WTC11 (cell line): ENCODE results near the gene RASAL2. TPM values are rescaled to one million over a fixed set of nuclear protein-coding genes. Genes with fewer than 3 reads are reported as not detected.

ENCODE experiments used
- ATAC-seq: fragments of 200-7000 bp; cut with Tn5 transposase; 2 replicates; pipeline ENCODE4 v1.10.0; 2021; ENCODE audit warnings: mild to moderate bottlenecking, moderate library complexity
- CTCF ChIA-PET: fragments of 300-600 bp; sonication (Branson Sonifier 250); formaldehyde crosslinking; loops from one replicate; lab custom pipeline; 2021; ENCODE audit warnings: antibody characterized with exemption; lab: Charles Lee
- POLR2A ChIA-PET: fragments of 350-600 bp; sonication (Branson Sonifier 250); formaldehyde crosslinking; loops from one replicate; lab custom pipeline; 2021; ENCODE audit warnings: antibody characterized with exemption; lab: Charles Lee
- DNase-seq: peaks from one replicate; pipeline ENCODE4 v3.0.0; 2021; ENCODE audit warnings: low spot score
- H3K27ac Mint-ChIP-seq: 2 replicates; pipeline ENCODE4 v1.8.0; 2021; ENCODE audit warnings: mixed read lengths
- H3K27me3 Mint-ChIP-seq: 2 replicates; pipeline ENCODE4 v1.8.0; 2021; ENCODE audit warnings: low read depth, mild to moderate bottlenecking, moderate library complexity, mixed read lengths
- H3K36me3 Mint-ChIP-seq: 2 replicates; pipeline ENCODE4 v1.8.0; 2021; ENCODE audit warnings: mixed read lengths
- H3K4me1 Mint-ChIP-seq: 2 replicates; pipeline ENCODE4 v1.8.0; 2022; ENCODE audit warnings: mixed read lengths
- H3K4me3 Mint-ChIP-seq: 2 replicates; pipeline ENCODE4 v1.8.0; 2021; ENCODE audit warnings: mild to moderate bottlenecking, moderate library complexity, mixed read lengths
- H3K9me3 Mint-ChIP-seq: 2 replicates; pipeline ENCODE4 v1.8.0; 2021; ENCODE audit warnings: mixed read lengths
- ARID4B ChIP-seq: sonication (generic); formaldehyde crosslinking; IDR thresholded peaks from 2 replicates; pipeline ENCODE4 v1.8.0; 2023; ENCODE audit warnings: missing genetic modification reagents, mild to moderate bottlenecking, borderline replicate concordance
- CBFB ChIP-seq: sonication (generic); formaldehyde crosslinking; IDR thresholded peaks from 2 replicates; pipeline ENCODE4 v1.8.1; 2022; ENCODE audit warnings: mild to moderate bottlenecking, low read depth, missing genetic modification reagents
- CTCF ChIP-seq: fragments of 200-600 bp; IDR thresholded peaks from 2 replicates; pipeline ENCODE4 v1.8.0; 2022; ENCODE audit warnings: antibody characterized with exemption
- FOXP4 ChIP-seq: sonication (generic); formaldehyde crosslinking; IDR thresholded peaks from 2 replicates; pipeline ENCODE4 v1.8.0; 2022; ENCODE audit warnings: mild to moderate bottlenecking, missing genetic modification reagents
- GTF2I ChIP-seq: fragments of 250-450 bp; sonication (Bioruptor Pico); conservative IDR thresholded peaks from 2 replicates; pipeline ENCODE4 v1.4.0; 2021; ENCODE audit warnings: mild to moderate bottlenecking
- HMGXB4 ChIP-seq: sonication (generic); formaldehyde crosslinking; IDR thresholded peaks from 2 replicates; pipeline ENCODE4 v1.8.1; 2023; ENCODE audit warnings: mild to moderate bottlenecking, moderate library complexity, missing genetic modification reagents
- MAX ChIP-seq: sonication (generic); formaldehyde crosslinking; IDR thresholded peaks from 2 replicates; pipeline ENCODE4 v1.8.0; 2022; ENCODE audit warnings: mild to moderate bottlenecking, missing genetic modification reagents
- MXD4 ChIP-seq: fragments of 250-450 bp; sonication (Bioruptor Pico); IDR thresholded peaks from 2 replicates; pipeline ENCODE4 v1.8.0; 2021; ENCODE audit warnings: mild to moderate bottlenecking, moderate library complexity, borderline replicate concordance
- NR1H2 ChIP-seq: sonication (generic); formaldehyde crosslinking; IDR thresholded peaks from 2 replicates; pipeline ENCODE4 v1.9.0; 2021; ENCODE audit warnings: mild to moderate bottlenecking, moderate library complexity, missing genetic modification reagents
- NR2C2 ChIP-seq: sonication (generic); formaldehyde crosslinking; IDR thresholded peaks from 2 replicates; pipeline ENCODE4 v1.8.0; 2022; ENCODE audit warnings: mild to moderate bottlenecking, missing genetic modification reagents
- TEAD1 ChIP-seq: sonication (generic); formaldehyde crosslinking; IDR thresholded peaks from 2 replicates; pipeline ENCODE4 v1.8.0; 2022; ENCODE audit warnings: mild to moderate bottlenecking, missing genetic modification reagents
- USF1 ChIP-seq: sonication (generic); formaldehyde crosslinking; IDR thresholded peaks from 2 replicates; pipeline ENCODE4 v1.8.0; 2022; ENCODE audit warnings: mild to moderate bottlenecking, missing genetic modification reagents
- USF2 ChIP-seq: sonication (generic); formaldehyde crosslinking; IDR thresholded peaks from 2 replicates; pipeline ENCODE4 v1.8.1; 2023; ENCODE audit warnings: mild to moderate bottlenecking, missing genetic modification reagents, moderate library complexity
- total RNA-seq: library from RNA; stranded (reverse); gene quantifications from 3 replicates; pipeline ENCODE4 v1.2.3, GENCODE V29; 2021

RASAL2 gene
- total RNA-seq, 1 experiment from 2014 or later = 29.5 TPM

- H3K27ac Mint-ChIP-seq = no peak overlapping the region; the same call in 1 of the 2 replicates
- CTCF ChIA-PET = interaction anchor here (1.3 to 1.6 kb wide), 2 partner anchors 20 to 25 kb away, joined by 4 to 9 read pairs; no protein-coding TSS in a partner anchor
- H3K27me3 Mint-ChIP-seq = peaks cover 11% of the 10 kb centered on the region; the same call in 1 of the 2 replicates
- POLR2A ChIA-PET = no interaction called here
- peak; percentile 10; the same call in 1 of the 2 replicates for ATAC-seq
- H3K36me3 Mint-ChIP-seq = no peaks in the 10 kb centered on the region
- peaks cover 82% of the 10 kb centered on the region for H3K4me1 Mint-ChIP-seq
- no peaks in the 10 kb centered on the region for H3K9me3 Mint-ChIP-seq
- TF ChIP-seq NR1H2 (CRISPR knock-in tag) (no peak), CBFB (CRISPR knock-in tag) (no peak), MXD4 (CRISPR knock-in tag) (no peak), GTF2I (CRISPR knock-in tag) (no peak), NR2C2 (CRISPR knock-in tag) (no peak), CTCF (no peak), TEAD1 (CRISPR knock-in tag) (no peak)
- TF ChIP-seq, all 79 proteins: peak for 0
- no peak overlapping the region for H3K4me3 Mint-ChIP-seq
- DNase-seq = no peak
Measured at GRCh38 chr1:178057141-178057765, 36.7 kb upstream of the RASAL2 start.

GRCh38 chr1:178057912-178058534, 35.9 kb upstream of the RASAL2 start:
- no peaks in the 10 kb centered on the region for H3K36me3 Mint-ChIP-seq
- no peak for TF ChIP-seq ARID4B
- peak; percentile 57; the same call in 1 of the 2 replicates for TF ChIP-seq MAX (CRISPR knock-in tag)
- TF ChIP-seq FOXP4 (CRISPR knock-in tag) = 0 out of 2 replicates have a peak, but pooled peaks have one; percentile 11
- peak; percentile 53; the same call in 1 of the 2 replicates for TF ChIP-seq USF2
- TF ChIP-seq HMGXB4 (CRISPR knock-in tag) = no peak
- 0 out of 2 replicates have a peak, but pooled peaks have one; percentile 53 for TF ChIP-seq USF1 (CRISPR knock-in tag)
- TF ChIP-seq, all 79 proteins: peak for 4
- DNase-seq (no peak), ATAC-seq (no peak; the same call in none of the 2 replicates)
- ChIA-PET POLR2A (interaction anchor here (0.6 to 1.0 kb wide), 2 partner anchors 11 to 367 kb away, joined by 3 to 10 read pairs; no protein-coding TSS in a partner anchor), CTCF (interaction anchor here (0.8 to 2.1 kb wide), 4 partner anchors 26 to 242 kb away, joined by 4 to 8 read pairs (median 6); partner anchors contain the start of gene RASAL2)
- no peak overlapping the region for H3K4me3 Mint-ChIP-seq
- peaks cover 11% of the 10 kb centered on the region; the same call in 1 of the 2 replicates for H3K27me3 Mint-ChIP-seq
- H3K4me1 Mint-ChIP-seq = peaks cover 77% of the 10 kb centered on the region
- H3K27ac Mint-ChIP-seq = no peak overlapping the region
- H3K9me3 Mint-ChIP-seq = no peaks in the 10 kb centered on the region
